ENCODE measurements around the gene CYGB.
"Not testable (repeated sequence)": the region's sequence is repeated elsewhere in the genome, so short reads cannot be mapped to it uniquely, and the experiment has no call there.

Gene CYGB

DNA sequence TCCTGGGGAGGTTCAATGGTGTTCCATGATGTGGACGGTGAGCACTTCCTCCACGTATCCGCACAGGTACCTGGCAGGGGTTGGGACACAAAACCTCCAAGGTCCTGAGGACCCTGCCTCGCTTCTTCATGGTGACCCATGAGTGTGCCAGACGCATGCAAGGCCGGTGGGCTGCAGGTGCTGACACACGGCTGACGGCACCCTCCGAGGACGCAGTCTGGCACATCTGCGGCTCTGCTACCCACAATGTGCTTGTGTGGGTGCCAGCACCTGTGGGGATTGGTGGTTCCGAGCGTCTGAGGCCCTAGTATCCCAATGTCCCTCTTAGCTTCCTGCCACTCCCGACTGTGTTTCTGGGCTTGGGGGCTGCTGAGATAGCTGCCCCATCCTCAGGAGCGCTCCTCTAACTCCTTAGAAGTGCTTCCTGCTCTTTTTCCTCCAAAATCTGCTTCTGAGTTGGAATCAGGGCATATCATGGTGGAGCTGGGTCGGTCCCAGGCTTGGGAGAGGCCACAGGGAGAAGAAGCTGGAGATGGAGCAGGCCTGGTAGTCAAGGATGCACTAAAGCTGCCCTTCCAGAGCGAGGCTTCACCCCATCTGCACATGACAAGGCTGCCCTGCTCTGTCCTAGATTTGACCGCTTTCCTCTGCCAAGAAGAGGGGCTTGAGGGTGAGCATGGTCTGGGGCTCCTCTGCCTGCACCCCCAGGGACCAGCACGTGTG is 1.6 kb downstream of the CYGB start:
- DNase-seq, result no peak

DNA sequence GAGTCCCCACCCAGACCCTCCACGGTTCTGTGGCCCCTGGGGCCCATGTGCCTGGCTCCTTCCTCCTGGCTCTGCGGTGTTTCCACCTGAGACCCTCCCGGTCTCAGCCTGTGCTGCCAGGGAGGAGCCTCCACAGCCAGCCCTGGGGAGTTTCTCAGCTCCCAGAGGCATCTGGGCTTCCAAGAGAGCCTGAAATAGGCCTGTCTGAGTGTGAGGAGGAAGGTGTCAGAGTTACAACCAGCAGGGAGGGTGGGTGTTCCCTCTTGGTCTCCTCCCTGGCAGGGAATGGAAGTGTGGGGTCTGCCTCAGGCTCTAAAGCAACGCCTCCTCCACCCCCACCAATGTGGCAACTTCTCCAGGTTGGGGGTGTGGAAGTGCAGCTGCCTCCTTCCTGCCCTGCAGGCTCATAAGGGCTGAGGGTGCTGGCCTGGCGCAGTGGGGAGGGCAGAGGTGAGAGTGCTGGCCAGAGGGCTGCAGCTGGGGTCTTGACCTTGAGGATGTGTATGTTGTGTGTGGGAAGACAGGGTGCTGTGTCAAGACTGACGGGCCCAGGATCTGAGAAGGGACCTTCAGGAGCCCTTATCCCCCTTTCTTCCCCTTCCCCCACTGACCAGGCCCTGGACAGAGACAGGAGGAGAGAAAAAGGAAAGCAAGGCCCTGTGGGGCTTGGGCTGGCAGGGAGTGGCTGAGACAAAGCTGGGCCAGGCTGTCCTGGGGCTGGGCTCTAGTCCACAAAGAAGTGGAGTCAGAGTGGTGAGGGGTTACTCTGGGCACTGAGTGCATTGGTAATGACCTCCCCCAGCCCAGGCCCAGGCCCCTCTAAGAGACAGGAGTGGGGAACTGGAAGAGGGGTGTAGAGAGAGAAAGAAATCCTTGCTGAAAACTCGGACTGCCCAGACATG is 2.4 kb downstream of the CYGB start:
- no peak for DNase-seq

DNA sequence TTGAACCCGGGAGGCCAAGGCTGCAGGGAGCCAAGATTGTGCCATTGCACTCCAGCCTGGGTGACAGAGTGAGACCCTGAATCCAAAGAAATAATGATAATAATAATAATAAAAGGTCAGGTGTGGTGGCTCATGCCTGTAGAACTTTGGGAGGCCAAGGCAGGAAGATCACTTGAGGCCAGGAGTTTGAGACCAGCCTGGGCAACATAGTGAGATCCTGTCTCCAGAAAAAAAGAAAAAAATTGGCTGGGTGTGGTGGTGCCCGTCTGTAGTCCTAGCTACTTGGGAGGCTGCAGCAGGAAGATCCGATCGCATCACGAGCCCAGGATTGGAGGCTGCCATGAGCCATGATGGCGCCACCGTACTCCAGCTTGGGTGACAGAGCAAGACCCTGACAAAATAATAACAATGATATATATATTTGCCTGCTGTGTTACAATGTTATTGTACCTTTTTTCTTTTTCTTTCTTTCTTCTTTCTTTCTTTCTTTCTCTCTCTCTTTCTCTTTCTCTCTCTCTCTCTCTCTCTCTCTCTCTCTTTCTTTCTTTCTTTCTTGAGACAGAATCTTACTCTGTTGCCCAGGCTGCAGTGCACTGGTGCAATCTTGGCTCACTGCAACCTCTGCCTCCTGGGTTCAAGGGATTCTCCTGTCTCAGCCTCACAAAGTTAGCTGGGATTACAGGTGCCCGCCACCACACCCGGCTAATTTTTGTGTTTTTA is 3.7 kb downstream of the CYGB start:
- DNase-seq, result not testable (repeated sequence)

DNA sequence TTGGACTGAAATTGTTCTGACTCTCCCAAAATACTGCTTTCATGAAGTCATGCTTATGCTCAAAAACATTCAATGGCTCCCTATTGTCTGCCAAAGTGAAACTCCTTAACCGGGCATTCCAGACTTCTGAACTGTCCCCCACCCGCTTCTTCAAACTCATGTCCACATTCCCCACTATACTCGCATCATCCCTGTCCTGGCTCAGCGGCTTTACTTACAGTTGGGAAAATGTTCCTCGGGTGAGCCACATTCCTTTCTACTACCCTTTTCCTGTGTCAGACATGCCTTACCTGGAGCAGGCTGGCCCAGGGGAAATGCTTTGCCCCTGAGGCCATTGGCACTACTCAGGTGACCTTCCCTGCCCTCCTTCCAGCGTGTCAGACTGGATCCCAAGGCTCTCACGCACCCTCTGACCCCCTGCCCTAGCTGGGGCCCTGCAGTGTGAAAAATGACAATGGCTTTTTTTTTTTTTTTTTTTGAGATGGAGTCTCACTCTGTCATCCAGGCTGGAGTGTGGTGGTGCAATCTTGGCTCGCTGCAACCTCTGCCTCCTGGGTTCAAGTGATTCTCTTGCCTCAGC is 5.3 kb downstream of the CYGB start:
- no peak for DNase-seq

DNA sequence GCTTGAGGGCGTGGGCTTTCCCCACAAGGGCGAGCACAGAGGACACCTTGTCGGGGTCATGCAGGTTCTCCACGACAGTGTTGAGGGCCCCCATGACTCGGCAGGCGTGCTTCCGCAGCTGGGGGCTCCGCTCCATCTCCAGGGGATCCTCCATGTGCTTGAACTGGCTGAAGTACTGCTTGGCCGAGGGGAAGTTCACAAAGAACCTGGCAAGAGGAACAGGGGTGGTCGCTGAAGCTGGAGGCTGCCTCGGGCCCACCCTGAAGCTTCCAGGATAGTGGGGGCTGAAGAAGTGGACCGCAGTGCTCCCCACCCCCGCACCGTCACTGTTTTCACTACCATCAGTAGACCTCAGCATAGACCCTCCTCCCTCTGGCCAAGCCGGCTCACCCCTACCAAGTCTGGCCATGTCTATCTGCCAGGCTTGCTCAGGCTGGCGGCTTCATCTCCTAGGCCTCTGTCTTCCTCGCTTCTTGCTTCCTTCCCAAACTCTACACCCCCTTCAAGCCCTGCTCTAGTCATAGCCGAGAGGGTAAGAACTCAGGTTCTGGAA is 5.9 kb downstream of the CYGB start:
- no peak for DNase-seq

DNA sequence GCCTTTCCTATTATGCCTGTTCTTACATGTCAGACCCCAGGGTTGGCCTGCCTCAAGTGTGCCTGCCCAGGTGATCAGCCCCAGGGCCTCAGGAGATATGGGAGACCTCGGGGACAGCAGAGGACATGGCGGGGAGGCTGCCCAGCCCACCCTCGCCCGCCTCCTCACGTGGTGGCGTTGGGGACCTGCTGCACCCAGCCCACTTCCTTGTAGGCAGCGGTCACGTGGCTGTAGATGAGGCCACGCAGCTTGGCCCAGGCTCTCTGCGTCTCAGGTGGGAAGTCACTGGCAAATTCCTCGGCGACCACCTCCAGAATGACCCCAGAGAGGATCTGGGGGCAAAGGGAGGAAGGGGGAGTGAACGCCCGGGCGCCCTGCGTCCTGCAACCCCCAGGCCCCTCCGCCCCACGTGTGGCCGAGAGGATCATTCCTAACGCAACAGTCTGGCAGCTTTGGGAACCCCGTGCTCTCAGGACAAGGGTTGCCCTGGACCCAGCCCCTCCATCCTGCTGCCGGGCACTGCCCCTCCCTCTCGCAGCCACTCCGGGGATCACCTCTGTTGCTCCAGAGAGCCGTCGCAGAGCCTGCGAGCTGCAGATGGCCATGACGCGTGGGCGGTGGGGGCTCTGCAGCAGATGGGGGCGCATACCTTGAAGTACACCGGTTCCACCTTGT is 6.6 kb downstream of the CYGB start:
- DNase-seq, result no peak

DNA sequence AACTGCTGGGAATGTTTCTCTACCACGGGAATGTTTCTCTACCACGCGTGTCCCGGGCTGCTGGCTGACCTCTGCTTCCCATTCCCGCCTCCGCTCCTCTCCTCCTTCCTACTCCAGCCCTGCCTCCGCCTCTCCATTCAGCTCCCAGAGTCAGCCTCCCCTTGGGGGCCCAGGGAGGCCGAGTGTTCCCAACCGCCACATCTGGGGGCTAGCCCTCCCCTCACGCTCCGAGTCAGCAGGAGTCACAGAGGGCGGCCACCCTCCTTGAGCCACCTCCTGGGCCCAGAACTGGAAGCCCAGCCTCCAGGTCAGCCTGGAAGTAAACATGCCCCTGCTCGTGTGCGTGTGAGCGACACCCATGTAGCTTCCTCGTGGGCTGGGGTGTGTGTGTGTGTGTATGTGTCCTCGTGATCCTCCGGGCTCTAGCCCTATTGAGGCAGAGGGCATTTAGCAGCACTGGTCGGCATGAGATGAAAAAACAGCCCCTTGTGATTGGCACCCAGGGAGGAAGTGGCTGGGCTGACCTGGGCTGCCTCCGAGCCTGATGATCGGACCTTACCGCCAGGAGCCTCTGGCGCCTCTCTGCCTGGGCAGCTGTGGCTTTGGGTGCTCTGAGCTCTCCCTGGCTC is 7.3 kb downstream of the CYGB start:
- DNase-seq, result no peak

DNA sequence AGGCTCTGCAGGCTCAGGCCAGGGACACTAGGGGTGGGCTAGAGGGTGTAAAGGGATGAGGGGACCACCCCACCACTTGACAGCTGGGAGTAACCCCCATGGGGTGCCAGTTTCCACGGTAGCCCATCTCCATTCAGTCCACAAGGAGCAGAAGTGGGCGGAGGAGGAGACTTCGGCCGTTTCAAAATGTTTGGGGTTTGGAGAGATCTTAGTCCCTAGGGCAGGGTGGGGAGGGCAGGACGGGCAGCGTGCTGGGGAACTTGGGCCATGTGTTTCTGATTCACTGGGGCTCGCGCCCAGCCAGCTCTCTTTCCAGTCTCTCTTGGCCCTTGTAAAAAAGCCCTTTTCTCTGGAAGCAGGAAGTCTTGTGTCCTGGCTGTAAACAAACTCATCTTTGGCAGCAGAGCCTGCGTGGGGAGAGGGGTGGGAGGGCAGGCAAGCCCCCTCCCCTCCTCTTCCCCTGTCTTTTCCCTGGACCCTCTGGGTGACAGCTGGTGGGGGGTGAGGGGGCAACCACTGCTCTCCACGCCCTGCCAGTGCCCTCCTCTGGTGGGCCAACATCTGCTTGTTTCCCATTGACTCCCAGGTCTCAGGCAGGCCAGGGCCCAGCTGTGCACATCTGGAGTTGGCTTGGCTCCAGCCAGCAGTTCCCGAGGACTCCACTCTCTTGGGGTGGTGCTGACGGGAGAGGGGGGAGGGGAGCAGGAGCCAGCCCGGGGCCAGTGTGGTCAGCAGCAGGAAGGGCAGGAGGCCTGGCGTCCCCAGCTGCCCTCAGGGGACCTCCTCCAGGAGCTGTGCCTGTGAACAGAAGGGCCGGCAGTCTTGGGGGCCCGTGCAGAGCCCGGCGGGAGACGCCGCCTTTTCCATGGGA is 8.1 kb downstream of the CYGB start:
- DNase-seq, result no peak

DNA sequence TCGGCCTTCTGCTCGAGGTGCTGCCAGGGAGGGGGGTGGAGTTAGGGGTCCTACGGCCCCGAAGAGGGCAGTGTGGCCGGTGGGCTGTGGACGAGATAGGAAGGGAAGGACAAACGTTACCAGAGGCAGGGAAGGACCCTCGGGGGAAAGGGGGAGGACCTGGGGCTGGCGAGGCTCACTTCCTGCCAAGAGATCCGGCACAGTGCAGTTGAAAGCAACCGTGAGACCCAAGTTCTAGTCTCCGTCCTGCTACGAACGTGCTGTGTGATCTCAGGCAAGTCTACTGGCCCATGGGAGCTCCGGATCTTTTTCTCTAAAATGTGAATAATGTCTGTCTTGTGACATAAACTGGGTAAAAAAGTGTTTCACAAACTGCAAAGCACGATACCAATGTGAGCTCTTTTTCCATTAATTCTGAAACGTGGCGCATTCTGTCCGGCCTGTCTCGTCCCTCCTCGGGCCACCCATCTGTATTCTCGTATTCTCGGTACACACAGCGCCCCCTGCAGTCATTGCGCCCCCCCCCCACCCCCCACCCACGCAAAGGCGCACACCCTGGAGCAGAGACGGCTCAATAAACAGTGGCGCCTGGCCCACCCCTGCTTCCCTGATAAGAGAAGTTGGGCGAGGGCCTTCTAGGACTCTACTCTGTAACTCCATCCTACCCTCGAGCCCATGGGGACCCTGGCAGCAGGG is 8.8 kb downstream of the CYGB start:
- DNase-seq, result no peak

DNA sequence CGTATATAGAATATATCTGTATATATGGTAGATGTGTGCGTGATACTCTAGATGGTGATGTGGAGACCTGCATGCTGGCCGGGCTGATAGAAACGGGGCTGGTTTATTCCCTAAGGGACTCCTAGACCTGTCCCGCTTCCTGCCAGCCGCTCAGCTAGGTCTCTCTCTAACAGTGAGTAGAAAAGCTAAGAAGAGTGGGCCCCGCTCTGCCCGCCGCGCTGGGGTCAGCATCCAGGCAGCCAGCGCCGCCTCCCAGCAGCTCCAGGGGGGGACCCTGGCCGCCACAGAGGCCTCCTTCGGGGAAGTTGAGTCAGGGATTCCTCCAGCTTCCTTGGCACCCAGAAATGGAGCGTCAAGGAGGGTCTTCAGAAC is 9.4 kb downstream of the CYGB start:
- no peak for DNase-seq

DNA sequence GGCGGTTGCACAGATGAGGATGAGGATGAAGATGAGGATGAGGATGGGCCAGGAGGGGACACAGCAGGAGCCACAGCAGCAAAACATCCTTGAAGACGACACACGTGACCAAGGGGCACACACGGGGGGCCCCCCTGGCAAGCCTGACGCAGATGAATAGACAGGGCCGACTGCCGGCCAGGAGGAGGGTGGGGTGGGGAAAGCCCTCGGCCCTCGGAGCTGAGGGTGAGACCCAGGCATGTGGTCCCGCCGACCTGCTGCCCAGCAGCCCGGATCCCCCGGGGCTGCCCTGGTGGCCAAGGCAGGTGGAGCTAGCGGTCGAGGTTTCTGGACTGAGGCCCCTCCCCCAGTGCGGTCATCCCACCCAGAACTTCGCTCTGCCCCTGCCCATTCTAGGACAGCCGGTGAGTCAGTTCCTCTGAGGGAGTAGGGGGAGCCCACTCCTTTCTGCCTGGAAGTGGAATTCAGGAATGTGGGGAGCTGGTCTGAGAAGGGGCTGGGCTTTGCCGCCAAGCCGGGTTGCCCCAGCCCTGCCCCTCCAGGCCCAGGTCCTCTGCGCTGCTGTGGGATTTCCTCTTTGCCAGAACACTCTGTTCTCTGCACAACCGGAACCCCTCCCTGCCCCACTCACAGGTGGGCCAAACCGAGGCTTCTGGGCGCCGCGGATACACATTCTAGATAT is 9.9 kb downstream of the CYGB start:
- peak; percentile 63 for DNase-seq

DNA sequence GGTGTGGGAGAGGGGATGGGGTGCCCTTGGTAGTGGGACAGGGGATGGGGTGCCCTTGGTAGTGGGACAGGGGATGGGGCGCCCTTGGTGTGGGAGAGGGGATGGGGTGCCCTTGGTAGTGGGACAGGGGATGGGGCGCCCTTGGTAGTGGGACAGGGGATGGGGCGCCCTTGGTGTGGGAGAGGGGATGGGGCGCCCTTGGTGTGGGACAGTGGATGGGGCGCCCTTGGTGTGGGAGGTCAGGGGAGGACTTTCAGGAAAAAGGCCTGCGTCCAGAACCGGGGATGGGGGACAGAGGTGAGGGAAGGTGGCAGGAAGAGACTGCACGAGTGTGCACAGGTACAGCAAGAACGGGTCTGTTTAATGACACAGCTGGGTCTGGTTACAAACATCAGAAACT is 10.5 kb downstream of the CYGB start:
- not testable (repeated sequence) for DNase-seq

DNA sequence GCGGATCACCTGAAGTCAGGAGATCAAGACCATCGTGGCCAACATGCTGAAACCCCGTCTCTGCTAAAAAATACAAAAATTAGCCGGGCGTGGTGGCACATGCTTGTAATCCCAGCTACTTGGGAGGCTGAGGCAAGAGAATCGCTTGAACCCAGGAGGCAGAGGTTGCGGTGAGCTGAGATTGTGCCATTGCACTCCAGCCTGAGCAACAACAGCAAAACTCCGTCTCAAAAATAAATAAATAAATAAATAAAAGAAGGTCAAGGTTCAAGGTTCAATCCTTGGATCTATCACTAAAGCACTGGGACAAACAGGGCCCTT is 12.0 kb downstream of the CYGB start:
- DNase-seq, result not testable (repeated sequence)

DNA sequence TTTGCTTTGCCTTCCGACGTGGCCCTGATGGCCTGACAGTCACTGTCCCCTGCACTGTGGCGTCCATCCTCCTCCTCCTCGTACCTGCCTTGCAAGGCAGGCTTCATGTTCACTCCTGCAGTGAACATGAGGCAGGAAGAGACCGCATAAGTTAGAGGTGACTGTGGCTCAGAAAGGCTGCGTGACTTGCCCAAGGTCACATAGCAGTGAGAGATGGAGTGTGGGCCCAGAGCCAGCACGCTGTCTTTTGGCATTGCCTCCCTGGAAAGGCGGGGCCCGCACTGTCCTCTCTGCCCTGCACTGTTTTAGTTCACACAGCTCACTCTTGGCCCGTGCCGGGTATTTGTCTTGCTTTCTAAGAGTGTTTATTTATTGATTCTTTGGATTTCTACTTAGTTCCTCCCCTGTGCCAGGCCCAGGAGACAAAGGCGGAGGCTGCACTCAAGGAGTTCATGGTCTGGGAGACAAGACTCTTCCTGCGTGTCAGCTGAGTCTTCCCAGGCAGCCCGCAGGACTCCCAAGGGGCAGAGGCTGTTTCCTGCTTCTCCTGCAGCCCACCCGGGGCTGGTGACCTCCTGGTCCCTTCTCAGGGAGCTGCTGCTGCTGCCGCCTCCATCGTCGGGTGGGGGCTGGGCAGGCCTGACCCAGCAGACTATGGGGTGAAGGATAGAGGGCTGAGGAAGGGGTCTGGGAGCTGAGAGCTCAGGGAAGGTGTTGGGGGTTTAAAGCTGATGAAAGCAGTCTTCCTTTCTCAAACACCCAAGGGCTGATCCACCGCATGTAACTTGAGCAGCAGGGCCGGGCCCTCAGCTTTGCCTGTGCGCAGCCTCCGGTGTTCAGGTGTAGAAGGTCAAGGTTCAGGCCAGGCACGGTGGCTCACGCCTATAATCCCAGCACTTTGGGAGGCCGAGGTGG is 12.7 kb downstream of the CYGB start:
- DNase-seq, result no peak

DNA sequence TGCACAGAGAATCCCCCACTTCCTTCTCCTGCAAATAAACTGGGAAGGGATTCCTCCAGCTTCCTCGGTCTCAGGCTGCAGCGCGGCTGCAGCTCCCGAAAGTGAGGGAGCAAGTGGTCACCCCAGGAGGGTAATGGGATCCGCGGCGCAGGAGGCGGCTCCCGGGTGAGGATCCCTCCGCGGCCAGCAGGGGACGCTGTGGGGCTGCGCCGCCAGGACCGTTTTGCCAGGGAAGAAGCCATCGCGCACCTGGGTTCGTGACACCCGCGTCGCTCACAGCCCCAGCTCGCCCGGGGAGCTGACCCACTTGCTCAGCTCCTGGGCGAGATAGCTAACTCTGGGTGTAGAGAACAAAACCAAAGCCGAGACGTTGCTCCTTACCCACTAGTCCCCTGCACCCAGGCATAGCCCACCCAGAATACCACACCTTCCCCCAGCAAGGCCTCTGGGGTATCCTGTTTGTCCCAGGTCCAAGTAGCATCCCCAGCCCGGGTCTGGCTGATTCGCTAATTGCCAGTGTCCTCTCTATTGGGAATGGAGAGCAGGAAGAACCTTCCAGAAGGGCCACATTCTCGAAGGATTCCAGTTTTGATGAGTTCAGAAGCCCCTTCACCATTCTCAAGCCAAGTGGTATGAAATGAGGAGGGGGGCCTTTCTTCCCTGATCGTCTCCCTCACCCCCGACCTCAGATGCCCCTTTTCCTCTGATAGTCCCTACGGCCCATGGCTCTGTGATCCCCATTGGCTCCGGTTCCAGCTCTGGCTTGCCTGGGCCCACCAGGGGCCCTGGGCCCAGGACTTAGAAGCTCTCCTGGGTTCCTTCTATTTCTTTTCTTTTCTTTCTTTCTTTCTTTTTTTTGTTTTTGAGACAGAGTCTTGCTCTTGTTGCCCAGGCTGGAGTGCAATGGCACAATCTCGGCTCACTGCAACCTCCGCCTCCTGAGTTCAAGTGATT is 14.1 kb downstream of the CYGB start:
- peak; percentile 77 for DNase-seq

DNA sequence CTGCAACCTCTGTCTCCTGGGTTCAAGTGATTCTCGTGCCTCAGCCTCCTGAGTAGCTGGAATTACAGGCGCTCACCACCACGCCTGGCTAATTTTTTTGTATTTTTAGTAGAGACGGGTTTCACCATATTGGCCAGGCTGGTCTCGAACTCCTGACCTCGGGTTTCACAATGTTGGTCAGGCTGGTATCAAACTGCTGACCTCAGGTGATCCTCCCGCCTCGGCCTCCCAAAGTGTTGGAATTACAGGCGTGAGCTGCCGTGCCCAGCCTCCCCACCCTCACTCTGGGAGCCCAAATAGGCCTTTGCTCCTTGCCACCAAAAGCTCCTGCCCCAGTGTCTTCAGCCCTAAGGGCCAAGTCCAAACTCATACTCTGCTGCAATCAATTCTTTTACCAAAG is 15.8 kb downstream of the CYGB start:
- DNase-seq, result not testable (repeated sequence)

DNA sequence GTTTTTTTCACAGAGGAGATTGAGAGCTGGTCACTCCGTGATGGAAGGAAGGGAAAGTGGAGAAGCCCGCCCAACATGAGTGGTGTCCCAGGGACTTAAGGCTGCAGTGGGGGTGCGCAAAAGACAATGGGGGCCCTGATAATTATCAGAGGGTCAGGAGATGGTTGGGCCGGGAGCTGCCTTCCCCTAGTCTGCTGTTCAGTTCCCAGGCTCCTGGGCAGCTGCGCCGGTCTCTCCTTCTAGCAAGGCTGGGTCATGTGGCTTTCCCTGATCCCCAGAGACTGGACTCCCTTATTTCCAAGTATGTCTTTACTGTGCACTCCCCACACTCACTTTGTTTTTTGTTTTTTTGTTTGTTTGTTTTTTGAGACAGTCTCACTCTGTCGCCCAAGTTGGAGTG is 16.2 kb downstream of the CYGB start:
- DNase-seq, result no peak
